ENCODE data around the gene OR10P1.

Gene OR10P1

DNA sequence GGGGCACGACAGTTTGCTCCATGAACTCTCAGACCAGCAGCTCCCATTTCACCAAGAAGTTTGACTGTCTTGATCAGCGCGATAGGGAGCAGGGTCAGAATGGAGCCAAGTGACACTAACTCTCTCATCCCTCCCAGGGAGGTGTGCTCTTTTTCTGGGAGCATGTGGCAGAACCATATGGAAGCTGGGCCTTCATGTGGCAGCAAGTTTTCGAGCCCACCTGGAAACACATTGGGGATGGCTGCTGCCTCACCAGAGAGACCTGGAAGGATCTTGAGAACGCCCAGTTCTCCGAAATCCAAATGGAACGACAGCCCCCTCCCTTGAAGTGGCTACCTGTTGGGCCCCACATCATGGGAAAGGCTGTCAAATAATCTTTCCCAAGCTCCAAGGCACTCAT is 47.0 kb downstream of the OR10P1 start:
- Mint-ChIP-seq H3K27me3 (ENCODE audit: low read depth) (peaks cover 30% of the 10 kb centered on the region), H3K4me1 (ENCODE audit: low read depth) (no peaks in the 10 kb centered on the region), H3K9me3 (no peaks in the 10 kb centered on the region), H3K36me3 (ENCODE audit: low read depth) (no peaks in the 10 kb centered on the region), H3K4me3 (no peak overlapping the region), H3K27ac (no peak overlapping the region)
- DNase-seq (ENCODE audit: low spot score): no peak

DNA sequence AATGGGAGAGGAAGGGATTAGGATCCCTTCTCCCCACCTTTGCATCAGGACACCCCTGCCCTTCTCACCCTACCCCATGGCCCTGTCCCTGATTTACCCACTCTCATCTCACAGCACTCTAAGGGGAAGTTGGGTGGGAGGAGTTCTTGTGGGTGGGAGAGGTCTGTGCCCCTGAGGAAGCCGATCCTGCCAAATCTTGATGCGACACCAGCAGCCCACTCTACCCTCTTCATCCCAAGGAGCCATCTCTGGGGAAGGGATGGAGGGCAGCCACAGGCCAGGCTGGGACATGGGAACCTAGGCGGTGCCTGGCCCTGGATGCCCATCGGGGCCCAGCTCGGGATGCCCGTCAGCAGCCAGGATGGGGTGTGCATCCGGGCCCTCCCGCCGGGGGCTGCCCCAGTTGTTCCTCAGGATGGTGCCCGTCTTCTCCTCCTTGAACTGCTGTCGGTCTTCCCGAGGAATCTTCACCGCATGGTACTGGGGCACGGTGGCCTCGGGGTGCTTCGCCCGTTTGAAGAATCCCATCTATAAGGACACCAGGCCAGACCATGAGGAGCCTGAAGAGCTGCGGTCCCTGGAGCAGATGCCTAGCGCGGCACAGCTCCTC is 48.2 kb downstream of the OR10P1 start:
- Mint-ChIP-seq H3K36me3 (ENCODE audit: low read depth) (no peaks in the 10 kb centered on the region), H3K27ac (no peak overlapping the region), H3K27me3 (ENCODE audit: low read depth) (peaks cover 25% of the 10 kb centered on the region), H3K4me1 (ENCODE audit: low read depth) (no peaks in the 10 kb centered on the region), H3K4me3 (no peak overlapping the region), H3K9me3 (no peaks in the 10 kb centered on the region)
- no peak for DNase-seq (ENCODE audit: low spot score)

DNA sequence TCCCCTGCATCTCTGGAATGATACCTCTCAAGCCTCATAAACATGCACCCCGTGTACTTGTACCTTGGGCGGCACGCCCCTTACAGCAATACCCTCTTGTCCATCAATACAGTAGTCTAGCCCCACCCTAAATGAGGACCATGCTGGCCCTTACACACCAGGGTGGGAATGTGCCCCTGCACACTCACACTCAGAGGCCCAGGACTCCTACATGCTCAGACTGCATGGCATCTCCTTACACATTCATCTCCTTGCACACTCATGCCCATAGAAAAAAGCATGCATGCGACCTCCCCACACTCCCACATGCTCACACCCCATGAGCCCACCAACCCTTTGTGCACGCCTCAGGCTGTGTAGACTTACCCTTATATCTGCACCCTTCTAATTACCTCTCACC is 49.0 kb downstream of the OR10P1 start:
- Mint-ChIP-seq H3K4me3 (no peak overlapping the region), H3K36me3 (ENCODE audit: low read depth) (no peaks in the 10 kb centered on the region), H3K27me3 (ENCODE audit: low read depth) (peaks cover 21% of the 10 kb centered on the region), H3K9me3 (no peaks in the 10 kb centered on the region), H3K27ac (no peak overlapping the region), H3K4me1 (ENCODE audit: low read depth) (no peaks in the 10 kb centered on the region)
- DNase-seq (ENCODE audit: low spot score): no peak

DNA sequence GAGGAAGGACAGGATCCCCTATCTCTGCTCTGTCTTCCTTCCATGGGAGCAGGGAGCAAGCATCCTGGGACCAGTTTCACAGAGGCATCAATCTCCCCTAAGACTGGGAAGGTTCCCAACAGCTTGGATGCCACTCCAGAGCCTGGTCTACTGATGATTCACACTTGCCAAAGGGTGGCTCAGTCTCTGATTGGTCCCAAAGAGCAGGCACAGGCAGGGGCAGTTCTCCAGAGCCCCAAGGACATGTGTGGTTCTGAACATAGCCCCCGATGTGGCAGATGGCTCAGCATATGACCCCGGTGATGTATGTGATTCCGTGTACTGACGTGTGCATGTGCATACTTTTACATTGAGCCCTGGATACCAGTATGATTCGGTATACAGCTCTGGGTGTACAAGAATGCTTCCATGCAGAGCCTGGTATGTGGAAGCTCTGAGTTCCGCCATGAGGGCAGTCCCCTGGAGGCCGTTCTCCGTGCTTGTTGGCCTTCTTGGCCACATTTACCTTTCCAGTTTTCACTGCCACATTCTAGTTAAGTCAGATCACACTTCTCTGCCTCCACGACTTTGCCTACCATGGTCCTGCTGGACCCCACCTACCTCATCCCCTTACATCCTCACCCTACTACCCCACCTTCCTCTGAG is 49.8 kb downstream of the OR10P1 start:
- no peaks in the 10 kb centered on the region for H3K4me1 Mint-ChIP-seq (ENCODE audit: low read depth)
- no peak overlapping the region for H3K4me3 Mint-ChIP-seq
- no peaks in the 10 kb centered on the region for H3K9me3 Mint-ChIP-seq
- H3K27ac Mint-ChIP-seq: no peak overlapping the region
- DNase-seq (ENCODE audit: low spot score): no peak
- H3K27me3 Mint-ChIP-seq (ENCODE audit: low read depth): peaks cover 13% of the 10 kb centered on the region
- H3K36me3 Mint-ChIP-seq (ENCODE audit: low read depth): no peaks in the 10 kb centered on the region
